ENCODE data around the gene SP8.

SP8 gene

DNA sequence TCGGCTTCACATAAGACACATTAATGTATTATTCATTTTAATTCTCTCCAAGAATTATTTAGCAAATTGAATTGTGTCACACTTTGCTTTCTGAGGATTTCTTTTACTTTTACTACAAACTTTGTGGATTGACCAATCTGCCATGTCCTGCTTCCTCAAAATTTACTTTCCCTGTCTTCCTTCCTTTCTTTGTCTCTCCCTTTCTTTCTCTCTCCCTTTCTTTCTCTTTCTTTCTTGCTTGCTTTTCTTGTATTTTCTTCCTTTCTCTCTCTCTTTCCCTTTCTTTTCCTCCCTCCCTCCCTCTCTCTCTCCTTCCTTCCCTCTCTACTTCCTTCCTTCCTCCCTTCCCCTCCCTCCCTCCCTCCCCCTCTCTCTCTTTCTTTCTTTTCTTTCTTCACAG is 37.8 kb downstream of the SP8 start:
- no peak for DNase-seq

- DNase-seq: no peak
Observed at GRCh38 chr7:20747001-20747400, 39.7 kb downstream of the SP8 start.

DNA sequence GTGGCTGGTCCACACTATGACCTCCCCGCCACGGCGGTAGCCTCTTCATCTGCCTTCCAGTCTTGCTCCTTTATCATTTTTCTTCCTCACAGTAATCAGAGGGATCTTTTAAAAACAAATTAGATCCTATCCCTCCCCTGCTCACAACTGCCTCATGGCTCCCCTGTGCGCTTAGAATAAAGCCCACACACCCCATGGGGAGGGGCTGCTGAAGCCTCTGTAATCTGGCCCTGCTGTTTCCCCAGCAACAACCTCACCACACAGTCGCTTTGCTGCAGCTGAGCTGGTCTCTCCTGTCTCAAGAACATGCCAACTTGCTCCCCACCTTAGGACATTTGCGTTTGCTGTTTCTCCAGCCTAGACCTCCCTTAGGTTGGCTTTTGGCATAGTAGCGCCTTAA is 41.0 kb downstream of the SP8 start:
- DNase-seq: no peak

- DNase-seq: no peak
Observed at GRCh38 chr7:20744954-20745446, 41.7 kb downstream of the SP8 start.

DNA sequence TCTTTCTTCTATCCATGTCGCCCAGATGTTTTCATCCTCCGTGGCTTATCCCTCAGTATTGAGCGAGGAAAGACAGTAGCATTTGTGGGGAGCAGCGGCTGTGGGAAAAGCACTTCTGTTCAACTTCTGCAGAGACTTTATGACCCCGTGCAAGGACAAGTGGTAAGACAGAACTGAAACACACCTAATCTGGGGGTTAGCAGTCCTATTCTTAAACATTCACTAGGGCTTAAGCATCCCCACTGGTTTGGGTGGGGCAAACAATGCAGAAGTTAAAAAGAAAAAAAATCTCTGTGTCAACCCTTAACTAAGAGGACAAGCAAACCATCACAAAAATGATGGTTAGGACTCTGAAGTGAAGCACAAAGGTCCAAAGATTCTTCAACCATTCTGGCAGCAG is 43.8 kb downstream of the SP8 start:
- DNase-seq: no peak

- no peak for DNase-seq
Observed at GRCh38 chr7:20741801-20742200, 44.9 kb downstream of the SP8 start.

- DNase-seq: no peak
Observed at GRCh38 chr7:20738518-20739481, 47.9 kb downstream of the SP8 start.

GRCh38 chr7:20737840-20738448 is 48.7 kb downstream of the SP8 start:
- DNase-seq: no peak

DNA sequence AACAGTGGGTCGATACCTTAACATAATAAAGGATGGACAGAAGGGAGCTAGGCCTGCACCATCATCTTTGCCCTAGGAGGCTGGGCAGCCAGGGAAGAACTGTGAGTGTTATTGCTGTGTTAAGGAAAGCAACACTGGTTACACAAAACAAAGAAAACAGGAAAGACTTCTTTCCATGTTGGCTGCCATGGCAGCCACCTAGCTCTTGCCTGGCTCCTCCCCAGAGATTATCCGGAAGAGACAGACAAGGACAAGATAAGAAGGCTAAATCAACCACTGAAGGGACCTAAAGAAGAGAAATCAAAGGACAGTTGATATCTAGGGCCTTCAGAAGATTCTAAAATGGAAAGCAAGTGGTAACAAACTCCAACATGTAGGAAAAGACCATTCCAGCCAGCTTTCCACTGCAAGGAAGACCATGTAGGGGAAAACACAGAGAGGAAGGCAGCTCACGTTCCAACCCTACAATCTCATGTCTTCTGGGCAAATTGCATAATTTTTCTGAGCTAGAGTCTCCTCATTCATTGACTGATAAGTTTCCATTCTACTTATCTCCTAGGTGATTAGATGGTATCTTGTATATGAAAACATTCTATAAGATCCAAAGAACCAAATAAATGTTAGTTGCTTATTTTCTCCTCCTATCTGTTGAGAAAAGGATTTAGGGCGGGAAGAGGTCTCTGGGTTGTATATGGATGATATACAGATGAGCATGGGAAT is 51.2 kb downstream of the SP8 start:
- DNase-seq: no peak

All from SW 1271 (cell line).